Measurements from ENCODE around the gene INPP5D.

GRCh38 chr2:233029321-233029720 lies 30.8 kb upstream of the INPP5D start:
- TF ChIP-seq, protein P1, sequence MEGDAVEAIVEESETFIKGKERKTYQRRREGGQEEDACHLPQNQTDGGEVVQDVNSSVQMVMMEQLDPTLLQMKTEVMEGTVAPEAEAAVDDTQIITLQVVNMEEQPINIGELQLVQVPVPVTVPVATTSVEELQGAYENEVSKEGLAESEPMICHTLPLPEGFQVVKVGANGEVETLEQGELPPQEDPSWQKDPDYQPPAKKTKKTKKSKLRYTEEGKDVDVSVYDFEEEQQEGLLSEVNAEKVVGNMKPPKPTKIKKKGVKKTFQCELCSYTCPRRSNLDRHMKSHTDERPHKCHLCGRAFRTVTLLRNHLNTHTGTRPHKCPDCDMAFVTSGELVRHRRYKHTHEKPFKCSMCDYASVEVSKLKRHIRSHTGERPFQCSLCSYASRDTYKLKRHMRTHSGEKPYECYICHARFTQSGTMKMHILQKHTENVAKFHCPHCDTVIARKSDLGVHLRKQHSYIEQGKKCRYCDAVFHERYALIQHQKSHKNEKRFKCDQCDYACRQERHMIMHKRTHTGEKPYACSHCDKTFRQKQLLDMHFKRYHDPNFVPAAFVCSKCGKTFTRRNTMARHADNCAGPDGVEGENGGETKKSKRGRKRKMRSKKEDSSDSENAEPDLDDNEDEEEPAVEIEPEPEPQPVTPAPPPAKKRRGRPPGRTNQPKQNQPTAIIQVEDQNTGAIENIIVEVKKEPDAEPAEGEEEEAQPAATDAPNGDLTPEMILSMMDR (IDR thresholded peaks at IDR 0.05; ENCODE audit: extremely low read depth in 1 of 2, insufficient read depth in 1 of 2, low read depth in 1 of 2, low read length in 2 of 2), result no peak
- TF ChIP-seq POLR2A (IDR thresholded peaks at IDR 0.05; ENCODE audit: low read depth, low read length) (no peak), POLR2AphosphoS5 (IDR thresholded peaks at IDR 0.05; ENCODE audit: insufficient read depth, low read depth, low read length) (no peak), MYC (IDR thresholded peaks at IDR 0.05; ENCODE audit: low read depth, low read length) (no peak)
- TF ChIP-seq, protein P2, sequence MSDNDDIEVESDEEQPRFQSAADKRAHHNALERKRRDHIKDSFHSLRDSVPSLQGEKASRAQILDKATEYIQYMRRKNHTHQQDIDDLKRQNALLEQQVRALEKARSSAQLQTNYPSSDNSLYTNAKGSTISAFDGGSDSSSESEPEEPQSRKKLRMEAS (IDR thresholded peaks at IDR 0.05; ENCODE audit: insufficient read depth, insufficient read length), result no peak

All from endothelial cell of umbilical vein (primary cell).